Stimulated activated CD4-positive, alpha-beta T cell treated with anti-CD3 and anti-CD28 coated beads, Interleukin-2, amount 100 ng/mL, for 48 hours (primary cell): ENCODE data around the gene CCDC13.
"Not testable (repeated sequence)": the region's sequence is repeated elsewhere in the genome, so short reads cannot be mapped to it uniquely, and the experiment has no call there.

Source experiments
- DNase-seq, 2 donors: peaks; one replicate each; pipeline ENCODE4 v3.0.0-alpha.2; 2020

CCDC13 gene, protein sequence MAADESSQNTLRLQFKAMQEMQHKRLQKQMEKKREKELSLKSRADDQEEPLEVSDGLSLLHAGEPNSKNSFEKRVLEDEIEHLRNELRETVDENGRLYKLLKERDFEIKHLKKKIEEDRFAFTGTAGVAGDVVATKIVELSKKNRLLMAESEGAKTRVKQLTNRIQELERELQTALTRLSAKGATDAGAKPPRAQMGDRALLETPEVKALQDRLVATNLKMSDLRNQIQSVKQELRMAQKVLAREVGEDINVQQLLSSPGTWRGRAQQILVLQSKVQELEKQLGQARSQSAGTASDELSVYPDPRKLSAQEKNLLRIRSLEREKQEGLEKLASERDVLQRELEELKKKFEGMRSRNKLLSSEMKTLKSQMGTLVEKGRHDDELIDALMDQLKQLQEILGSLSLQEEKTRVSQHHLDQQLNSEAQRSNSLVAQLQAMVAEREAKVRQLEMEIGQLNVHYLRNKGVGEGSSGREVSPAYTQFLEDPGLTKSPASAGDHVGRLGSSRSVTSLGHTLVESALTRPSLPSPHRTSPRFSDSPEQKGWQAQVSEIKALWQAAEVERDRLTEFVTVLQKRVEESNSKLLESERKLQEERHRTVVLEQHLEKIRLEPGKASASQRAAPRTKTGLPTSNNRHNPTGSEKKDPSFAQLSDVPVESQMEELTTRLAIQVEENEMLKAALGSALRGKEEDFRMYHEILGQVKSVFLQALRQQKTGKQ

DNA sequence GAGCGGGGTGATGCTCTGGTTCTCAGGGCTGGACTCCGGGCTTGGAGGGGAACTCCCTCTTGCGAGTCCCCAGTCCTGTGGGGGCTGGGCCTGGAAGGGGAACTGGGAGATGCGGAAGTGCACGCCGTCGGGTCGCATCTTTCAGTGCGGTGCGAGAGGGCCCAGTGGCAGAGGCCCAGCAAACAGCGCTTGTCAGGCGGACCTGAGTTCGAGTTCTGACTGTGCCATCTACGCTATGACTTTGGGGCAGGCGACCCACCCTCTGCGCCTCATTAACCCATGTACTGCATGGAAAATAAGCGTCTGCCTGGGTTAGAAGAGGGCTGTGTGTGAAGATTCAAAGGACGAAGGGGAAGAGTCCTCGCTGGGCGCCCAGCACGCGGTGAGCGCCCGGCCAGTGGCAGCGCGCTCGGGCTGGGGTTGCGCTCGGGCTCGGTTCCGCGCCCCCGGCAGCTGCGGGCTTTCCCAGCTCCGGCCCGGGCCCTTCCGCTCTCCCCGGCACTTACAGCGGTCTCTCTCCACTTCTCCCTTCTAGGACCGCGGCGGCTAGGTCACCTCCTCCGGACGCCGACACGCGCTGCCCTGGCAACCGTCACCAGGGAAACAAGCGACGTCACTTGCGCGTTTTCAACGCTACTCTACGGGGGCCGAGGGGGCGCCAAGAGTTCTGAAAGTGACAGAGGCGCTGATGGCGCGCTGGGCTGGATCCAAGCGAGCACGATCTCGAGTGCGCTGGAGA lies at the start of gene CCDC13:
Gene CCDC13 (minus strand): TSS at position 584 of the 739 bp plus-strand sequence. CDS start 14,908 bp downstream, outside the sequence.
- DNase-seq, result peak; percentile 83 to 85

DNA sequence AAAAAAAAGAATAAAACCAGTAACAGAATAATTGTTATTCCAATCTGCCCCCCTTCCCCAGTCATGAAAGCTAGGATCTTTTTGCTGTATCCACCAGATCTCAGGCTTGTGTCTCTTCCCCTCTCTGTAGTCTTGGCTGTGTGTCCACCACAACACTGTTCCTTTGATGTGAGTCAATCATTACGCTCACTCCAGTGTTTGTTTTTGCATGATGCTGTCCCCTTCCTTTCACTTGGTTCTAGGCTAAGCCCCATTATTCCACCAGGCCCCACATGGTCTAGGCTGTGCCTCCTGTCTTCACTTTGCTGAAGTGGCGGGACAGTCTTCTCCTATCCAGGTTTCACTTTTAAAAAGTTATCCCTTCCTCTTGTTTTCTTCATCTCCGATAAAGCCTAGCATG lies 49.8 kb upstream of the CCDC13 start:
- DNase-seq, result no peak

DNA sequence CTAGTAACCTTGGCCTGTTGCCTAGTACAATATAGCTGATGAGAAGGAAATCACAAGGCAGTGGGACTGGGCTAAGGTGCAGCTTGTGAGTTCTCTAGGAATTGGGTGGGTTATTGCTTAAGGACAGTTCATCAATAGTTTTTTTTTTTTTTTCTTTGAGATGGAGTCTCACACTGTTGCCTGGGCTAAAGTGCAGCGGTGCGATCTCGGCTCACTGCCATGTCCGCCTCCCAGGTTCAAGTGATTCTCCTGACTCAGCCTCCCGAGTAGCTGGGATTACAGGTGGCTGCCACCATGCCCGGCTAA lies 47.6 kb upstream of the CCDC13 start:
- no peak for DNase-seq

DNA sequence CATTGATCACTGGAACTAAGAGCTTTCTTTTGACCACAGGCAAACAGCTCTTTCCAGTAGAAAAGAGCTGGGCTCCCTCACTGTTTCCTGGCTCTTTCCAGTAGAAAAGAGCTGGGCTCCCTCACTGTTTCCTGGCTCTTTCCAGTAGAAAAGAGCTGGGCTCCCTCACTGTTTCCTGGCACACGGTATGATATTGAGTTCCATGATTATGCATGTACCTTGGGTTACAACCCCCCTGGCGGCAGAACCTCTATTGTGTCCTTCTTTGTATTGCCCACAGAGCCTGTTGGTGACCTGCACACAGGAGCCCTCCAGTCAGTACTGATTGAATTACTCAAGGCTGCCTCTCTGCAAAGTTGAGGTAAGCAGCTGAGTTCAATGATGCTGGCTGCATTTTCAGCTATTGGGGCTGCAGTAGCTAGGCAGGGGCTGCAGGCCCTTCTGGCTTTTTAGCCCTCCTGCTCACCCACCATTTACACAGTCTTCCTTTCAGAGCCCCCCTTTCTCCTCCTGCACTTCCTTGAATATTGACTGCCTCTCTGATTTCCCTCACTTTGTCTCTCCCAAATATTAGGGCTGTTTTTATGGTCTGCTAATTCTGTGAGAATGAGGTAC lies 46.4 kb upstream of the CCDC13 start:
- no peak for DNase-seq

DNA sequence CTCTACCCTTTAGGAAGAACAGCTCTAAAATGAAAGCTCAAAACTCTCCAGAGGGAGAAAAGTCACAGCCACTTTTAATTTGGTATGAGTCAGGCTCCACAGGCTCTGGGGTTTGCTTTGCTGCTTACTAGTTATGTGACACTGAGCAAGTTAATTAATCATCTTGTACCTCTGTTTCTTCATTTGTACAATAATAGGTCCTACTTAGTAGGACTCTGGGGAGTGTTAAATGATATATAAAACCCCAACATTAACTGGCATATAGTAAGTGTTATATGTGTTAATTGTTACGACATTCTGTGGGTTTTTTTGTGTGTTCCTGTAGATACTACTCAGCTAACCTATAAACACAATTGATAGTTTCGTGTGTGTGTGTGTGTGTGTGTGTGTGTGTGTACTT lies 42.8 kb upstream of the CCDC13 start:
- no peak for DNase-seq

DNA sequence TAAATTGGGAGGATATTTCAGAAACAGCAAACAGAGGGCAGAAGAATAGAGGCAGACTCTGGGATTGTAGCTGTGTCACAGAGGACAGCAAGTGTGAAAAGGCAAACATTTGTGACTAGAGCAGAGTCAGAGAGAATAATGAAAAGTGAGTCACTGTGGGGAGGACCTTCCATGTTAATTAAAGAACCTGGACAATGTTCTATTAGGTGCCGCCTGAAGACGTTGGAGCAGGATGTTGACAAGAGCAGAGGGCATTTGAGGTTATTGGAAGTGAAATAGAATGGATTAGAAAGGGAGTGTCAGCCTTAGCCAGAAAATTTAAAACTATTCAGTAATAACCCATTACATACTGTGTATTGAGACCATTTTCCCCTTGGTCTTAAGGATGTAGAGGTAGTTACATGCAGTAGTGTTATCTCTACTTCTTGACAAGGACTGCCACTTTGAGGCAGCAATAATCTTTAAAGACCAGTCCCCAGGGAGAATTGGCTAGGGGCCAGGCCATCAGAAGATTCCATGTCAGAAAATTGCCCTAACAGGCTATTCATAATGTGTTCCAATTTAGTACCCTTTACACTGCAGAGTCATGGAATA lies 42.0 kb upstream of the CCDC13 start:
- DNase-seq, result no peak

DNA sequence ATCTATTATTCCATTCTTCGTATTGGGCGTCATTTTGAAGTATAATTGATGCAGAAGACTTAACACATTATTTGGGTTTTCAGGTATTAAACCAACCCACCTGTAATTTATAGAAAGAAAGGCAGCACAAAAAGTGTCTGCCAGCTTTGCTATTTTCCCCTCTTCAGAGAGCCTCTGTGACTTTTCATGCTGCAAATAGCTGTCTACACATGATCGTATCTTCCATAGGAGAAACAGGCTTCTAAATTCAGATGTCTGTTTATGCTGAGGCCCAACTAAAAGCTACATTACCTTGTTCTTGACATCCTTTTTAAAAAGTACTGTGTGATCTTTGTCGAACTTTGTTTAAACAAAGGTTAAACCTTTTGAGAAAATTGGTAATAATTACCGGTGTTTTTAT lies 41.2 kb upstream of the CCDC13 start:
- DNase-seq, result no peak

DNA sequence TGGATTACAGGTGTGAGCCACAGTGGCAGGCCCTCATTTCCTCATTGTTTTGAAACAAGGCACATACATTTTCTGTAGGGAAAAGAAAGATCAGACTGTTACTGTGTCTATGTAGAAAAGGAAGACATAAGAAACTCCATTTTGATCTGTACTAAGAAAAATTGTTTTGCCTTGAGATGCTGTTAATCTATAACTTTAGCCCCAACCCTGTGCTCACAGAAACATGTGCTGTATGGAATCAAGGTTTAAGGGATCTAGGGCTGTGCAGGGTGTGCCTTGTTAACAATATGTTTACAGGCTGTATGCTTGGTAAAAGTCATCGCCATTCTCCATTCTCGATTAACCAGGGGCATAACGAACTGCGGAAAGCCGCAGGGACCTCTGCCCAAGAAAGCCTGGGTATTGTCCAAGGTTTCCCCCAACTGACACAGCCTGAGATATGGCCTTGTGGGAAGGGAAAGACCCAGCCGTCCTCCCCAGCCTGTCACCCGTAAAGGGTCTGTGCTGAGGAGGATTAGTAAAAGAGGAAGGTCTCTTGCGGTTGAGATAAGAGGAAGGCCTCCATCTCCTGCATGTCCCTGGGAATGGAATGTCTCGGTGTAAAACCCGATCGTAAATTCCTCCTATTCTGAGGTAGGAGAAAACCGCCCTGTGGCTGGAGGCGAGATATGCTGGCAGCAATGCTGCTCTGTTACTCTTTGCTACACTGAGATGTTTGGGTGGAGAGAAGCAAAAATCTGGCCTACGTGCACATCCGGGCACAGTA lies 38.2 kb upstream of the CCDC13 start:
- DNase-seq, result not testable (repeated sequence)

DNA sequence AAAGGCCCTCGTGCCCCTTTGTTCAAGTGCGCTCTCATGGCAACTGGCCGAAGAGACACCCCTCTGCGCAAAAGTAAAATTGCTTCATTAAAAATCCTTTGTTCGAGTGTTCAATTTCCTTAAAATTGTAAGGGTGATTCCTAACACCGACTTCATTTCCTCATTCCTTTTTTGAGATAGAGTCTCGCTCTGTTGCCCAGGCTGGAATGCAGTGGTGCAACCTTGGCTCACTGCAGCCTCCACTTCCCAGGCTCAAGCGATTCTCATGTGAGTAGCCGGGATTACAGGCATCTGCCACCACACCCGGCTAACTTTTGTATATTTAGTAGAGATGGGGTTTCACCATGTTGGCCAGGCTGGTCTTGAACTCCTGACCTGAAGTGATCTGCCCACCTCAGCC lies 37.7 kb upstream of the CCDC13 start:
- DNase-seq, result not testable (repeated sequence)

DNA sequence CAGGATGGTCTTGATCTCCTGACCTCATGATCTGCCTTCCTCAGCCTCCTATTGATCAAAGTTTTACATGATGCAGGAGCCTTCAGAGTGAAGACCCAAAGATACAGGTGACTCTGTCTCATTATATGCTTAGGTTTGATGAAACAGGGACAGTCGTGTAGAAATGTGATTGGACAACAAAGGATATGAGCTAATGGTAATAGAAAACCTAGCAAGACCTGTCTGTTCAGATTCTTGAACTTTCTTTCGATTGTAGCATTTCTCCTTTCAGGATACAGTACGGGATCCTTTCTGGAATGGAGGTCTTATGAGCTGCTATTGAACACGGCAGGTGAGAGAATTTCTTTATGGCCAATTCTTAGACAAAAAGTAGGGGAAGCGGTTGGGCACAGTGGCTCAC lies 36.1 kb upstream of the CCDC13 start, which contains the start of gene ACKR2:
Gene ACKR2 (plus strand): TSS at position 244 of the 400 bp plus-strand sequence. CDS start 55,058 bp downstream, outside the sequence.
- no peak for DNase-seq

DNA sequence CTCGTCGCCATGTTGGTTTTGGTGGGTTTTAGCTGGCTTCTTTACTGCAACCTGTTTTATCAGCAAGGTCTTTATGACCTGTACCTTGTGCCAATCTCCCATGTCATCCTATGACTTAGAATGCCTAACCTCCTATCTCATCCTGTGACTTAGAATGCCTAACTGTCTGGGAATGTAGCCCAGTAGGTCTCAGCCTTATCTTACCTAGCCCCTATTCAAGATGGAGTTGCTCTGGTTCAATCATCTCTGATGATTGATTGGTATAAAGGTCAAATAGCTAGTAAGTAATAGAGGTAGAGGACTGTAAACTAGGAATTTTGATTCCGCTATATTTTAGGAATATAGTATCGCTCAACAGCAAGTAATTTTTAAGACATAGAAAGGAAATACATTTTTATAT lies 34.9 kb upstream of the CCDC13 start:
- DNase-seq, result no peak

DNA sequence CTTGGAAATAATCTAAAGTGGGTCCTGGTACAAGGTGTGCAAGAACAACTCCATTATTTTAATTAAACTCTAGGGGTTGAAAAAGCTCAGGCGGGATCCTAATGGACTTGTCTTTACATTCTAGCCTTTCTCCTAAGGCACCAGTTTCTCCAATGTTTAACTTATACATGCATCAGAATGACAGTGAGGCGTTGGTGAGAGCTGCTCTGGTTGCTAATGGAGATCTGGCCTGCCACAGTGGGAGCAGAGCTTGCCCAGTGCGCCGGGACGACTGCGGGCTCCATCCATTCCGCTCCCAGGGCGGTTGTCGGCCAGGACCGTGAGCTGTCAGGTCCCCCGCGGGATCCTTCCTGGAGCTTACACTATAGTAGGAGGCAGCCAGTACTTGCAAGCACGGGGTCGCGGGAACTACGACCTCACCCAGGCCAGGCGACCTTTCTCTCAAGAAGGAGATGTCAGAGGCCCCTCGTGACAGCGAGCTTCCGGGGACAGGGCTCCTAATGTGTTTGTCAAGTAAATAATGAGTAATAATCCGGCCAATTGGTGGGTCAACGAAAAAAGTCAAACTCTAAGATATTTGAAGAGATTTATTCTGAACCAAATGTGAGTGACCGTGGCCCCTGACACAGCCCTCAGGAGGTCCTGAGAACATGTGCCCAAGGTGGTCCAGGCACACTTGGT lies 32.2 kb upstream of the CCDC13 start:
- DNase-seq, result no peak

DNA sequence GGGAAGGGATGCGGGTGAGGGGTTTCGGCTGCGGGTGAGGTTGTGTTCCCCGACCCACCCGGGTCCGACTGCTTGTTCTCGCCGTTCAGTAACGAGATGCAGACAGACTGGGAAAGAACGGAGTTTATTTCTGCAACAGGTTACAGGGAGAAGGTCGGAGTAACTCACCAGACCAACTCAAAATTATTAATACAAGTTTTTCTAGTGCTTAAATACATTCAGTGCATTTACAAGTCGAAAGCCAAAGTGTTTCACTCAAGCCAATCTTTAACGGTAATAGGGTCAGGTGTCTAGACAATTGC lies 31.7 kb upstream of the CCDC13 start:
- DNase-seq, result no peak

DNA sequence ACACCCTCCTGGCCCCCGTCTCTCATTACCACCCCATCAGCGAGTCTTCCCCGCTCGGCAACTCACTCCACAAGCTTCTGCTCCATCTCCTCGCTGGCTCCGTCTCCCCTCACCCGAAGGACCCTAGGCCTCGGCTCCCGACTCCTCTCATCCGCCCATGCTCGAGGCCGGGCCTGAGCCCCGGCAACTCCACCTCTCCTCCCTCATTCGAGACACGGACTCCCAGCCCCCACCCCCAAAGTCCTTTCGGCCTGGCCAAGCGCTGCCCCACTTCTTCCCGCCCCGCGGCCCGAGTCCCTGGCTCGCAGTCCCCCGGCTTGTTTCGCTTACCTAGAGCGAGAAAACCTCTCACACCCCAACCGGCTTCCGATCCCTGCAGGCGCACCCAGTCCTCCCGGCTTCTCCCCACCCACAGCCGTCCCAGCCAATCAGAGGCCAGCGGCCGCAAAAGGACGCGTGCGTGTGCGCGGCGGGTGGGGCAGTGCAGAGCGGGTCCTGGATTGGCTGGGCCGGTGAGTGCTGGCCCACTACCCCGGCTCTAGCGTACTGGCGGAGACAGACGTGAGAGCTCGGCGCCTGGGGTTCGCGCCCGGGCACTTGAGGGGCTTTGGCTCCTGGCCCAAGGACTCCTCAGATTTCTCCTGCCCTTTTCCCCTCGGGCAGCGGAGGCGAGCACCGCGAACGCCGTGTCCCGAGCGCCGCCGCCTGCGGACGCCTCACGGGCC lies 31.2 kb upstream of the CCDC13 start, which contains the start of gene HIGD1A:
Gene HIGD1A (minus strand): TSS at position 385 of the 725 bp plus-strand sequence. CDS start 10,237 bp downstream, outside the sequence.
- peak; percentile 87 to 88 for DNase-seq

DNA sequence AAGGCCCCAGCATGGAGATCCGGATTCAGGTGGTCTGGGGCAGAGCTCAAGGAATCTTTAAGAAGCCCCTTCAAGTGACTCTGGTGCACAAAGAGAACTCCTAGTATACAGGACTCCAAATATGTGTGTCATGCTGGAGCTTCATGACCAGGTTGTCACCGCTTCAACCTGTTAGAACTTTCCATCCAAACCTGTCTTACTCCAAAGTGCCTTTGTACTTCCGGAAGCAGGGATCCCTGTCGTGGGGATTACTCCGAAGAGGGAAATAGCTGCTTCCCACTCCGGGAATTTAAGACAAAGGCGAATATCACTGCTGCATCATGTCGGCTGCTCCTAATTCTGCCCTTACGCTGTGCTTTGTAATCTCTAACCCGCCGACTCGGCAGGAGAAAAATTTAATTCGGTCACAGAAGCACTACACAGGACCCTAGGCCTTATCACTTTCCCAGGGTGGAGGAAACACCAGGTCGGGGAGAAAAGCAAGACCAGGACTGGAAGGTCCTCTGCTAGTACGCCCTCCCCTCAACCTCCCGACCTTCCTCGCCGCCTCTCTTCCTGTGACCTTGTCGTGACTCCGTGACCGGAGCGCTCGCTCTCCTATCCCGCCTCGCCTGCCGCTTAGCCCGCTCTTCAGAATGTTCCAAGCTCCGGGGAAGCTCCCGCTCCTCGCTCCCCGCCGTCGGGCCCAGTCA lies 30.5 kb upstream of the CCDC13 start:
- DNase-seq, result peak; percentile 18 to 27

DNA sequence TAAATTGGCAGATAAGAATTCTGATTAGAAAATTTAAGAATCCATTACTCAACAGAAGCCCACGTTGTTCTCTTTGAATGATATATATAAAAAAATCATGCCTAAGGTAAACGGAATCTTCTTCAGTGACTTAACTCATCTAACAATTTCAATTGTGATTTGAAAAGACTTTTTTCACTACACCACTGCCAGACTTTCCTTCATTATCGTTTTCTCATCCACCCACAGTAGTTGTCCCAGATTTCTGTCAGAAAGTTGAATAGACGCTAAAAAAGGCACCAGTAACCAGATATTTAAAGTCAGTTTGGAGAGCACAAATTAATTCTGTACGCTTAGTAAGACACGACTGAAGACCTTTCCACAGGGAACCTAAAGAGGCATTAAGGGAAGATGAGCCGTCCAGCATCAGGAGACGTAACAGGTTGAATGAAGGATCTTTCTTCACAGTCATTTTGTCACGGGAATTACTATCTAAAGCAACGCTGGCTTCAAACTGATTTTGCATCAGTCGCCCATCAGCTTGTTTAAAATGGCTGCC lies 29.9 kb upstream of the CCDC13 start:
- no peak for DNase-seq

DNA sequence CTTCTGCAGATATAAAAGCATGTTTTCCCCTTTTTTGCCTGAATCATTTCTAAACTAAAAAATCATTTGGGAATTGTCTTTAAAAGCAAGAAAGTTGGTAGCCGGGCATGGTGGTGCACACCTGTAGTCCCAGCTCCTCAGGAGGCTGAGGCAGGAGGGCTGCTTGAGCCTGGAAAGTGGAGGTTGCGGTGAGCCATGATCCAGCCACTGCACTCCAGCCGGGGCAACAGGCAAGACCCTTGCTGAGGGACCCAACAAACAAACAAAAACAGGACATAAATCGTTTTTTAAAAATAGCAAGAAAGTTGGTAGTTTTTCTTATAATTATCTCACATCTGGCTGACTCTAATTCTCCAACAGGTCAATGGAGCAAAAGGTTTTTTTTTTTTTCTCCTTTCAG lies 28.7 kb upstream of the CCDC13 start:
- no peak for DNase-seq

DNA sequence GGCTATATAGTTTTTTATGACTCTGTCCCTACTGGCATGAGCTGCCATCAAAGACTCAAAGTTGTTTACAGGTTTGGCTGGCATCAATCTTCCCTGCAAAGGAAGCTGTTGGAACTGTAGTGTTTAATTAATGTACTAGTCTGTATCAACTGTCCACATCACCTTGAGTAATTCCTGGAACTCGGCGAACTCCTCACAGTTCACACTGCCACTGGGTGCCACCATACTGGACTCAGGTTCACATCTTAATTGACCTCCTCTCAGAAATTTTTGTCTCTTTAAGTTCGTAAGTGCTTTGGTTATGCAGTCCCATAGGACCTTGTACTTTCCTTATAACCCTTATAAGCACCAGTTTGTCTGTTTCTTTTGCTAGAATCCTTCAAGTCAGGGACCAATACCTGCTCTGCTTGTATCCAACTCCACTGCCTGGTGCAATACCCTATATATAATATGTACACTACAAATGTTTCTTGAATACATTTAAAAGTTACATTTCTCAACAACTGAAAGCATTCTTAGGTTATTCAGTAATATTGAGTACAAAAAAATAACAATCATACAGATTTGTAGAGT lies 28.1 kb upstream of the CCDC13 start:
- no peak for DNase-seq

DNA sequence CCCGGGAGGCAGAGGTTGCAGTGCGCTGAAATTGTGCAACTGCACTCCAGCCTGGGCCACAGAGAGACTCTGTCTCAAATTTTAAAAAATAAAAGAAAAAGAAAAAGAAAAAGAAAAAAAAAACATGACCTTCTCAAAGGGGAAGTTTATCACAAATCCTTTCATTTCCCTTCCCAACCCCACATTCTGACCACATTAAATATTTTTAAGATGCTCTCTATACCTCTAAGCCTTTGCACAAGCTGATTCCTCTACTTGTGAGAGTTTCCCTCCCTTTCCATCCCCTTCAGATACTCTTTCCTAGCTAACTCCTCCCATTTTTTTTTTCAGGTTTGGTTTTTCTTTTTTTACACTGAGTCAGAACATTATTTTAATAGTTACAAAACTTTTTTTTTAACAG lies 27.2 kb upstream of the CCDC13 start:
- DNase-seq, result no peak
